Tibial nerve (tissue), 4 donors: ENCODE data around the gene NRG2. TPM values are rescaled to one million over a fixed set of nuclear protein-coding genes. Genes with fewer than 3 reads are reported as not detected.

Experiments
- DNase-seq, 2 donors: peaks; one replicate each; pipeline ENCODE4 v3.0.0-alpha.2; 2019; ENCODE audit warnings: low spot score in 2 of 2
- H3K27ac ChIP-seq, 4 donors: fragments of 200-600 bp; sonication (generic) in 3 of 4; one replicate each; pipeline ENCODE4 v1.5.1; 2017 to 2019; ENCODE audit warnings: mild to moderate bottlenecking in 1 of 4
- H3K27me3 ChIP-seq, 2 donors: fragments of 200-600 bp; sonication (generic) in 1 of 2; one replicate each; pipeline versions ENCODE4 v1.5.1 to v1.6.0; 2017 to 2019
- H3K36me3 ChIP-seq, 3 donors: fragments of 200-600 bp; sonication (generic); one replicate each; pipeline ENCODE4 v1.5.1; 2018 to 2019
- H3K4me1 ChIP-seq, 4 donors: fragments of 200-600 bp; sonication (generic) in 3 of 4; one replicate each; pipeline ENCODE4 v1.5.1; 2017 to 2019
- H3K4me3 ChIP-seq, 4 donors: fragments of 200-600 bp; sonication (generic) in 3 of 4; one replicate each; pipeline ENCODE4 v1.5.1; 2017 to 2019; ENCODE audit warnings: mild to moderate bottlenecking in 1 of 4, moderate library complexity in 1 of 4
- H3K9me3 ChIP-seq, 4 donors: fragments of 200-600 bp; sonication (generic) in 3 of 4; one replicate each; pipeline ENCODE4 v1.5.1; 2017 to 2019
- EP300 ChIP-seq, 2 donors: sonication (generic); formaldehyde crosslinking; IDR thresholded peaks; one replicate each; pipeline ENCODE4 v1.6.1; 2017; ENCODE audit warnings: antibody characterized with exemption in 2 of 2, mild to moderate bottlenecking in 1 of 2
- POLR2A ChIP-seq, 2 donors: fragments of 450-650 bp; IDR thresholded peaks; one replicate each; pipeline ENCODE4 v1.6.1; 2017; ENCODE audit warnings: antibody characterized with exemption in 2 of 2, mild to moderate bottlenecking in 2 of 2, moderate library complexity in 2 of 2
- WGBS, 2 donors: methylation state at CpG; one replicate each; pipeline ENCODE4 v1.1.5; 2018; 5-methylcytosine and 5-hydroxymethylcytosine counted together
- total RNA-seq, 4 donors: library from RNA; depleted of rRNA; stranded (reverse); fragments of >200 nt; gene quantifications; one replicate each; pipeline ENCODE4 v1.1.0, GENCODE V29; 2016
- TF ChIP-seq, protein P1 (sequence below), 5 experiments: fragments of 200-600 bp in 3 of 5; fragments of 450-650 bp in 2 of 5; sonication (generic) in 3 of 5; IDR thresholded peaks; one replicate each; pipeline ENCODE4 v1.5.1; 2016 to 2019; ENCODE audit warnings: antibody characterized with exemption in 5 of 5, mild to moderate bottlenecking in 3 of 5, moderate library complexity in 2 of 5

The NRG2 gene
- total RNA-seq, 4 donors from 2014 or later: 2.0 to 5.1 (median 3.4) TPM

DNA sequence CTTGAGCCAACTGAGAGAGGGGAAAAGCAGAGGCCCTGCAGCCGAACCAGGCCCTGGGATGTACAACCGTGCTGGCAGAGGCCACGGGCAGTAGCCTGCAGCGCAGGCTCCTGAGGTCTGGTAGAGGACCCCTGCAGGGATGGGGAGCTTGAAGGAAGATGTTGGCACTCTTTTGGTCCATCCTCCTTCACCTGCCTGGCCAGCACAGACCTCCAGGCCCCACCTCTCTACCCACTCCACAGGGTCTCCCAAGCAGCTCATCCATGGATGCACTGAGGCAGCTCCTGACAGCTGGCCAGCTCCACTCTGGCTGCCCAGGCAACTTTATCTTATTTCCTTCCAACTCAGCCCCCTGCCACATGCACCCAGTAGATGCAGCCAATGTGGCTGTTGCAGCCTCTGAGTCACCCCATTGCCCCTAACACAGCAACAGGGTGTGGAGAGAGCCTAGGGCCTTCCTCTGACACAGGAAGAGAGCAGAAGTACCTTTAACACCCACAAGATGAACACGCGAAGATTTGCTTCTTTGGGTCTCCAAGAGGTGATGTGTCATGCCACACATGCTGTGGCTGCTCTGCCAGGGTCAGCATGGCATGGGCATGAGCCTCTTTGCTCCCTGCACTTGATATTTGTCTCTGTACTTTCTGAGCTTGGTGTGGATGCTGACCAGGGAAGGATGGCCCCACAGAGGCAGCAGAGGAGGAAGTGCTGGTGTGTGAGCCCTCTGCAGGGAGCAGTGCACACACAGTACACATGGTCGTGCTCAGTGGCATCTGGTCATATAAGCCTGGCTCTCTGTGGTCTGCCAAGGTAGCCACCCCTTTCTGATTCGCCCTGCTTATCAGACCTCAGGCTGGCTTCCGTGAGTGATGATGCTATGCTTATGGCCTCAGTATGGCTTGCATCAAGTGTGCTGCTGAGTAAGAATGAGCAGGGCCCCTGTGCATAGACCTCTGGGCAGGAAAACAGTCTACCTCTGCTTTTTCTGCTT lies 117.2 kb downstream of the NRG2 start:
- Histone ChIP-seq H3K4me3 (no peak overlapping the region), H3K36me3 (no peaks in the 10 kb centered on the region), H3K27ac (no peak overlapping the region), H3K4me1 (no peaks in the 10 kb centered on the region), H3K27me3 (no peaks in the 10 kb centered on the region), H3K9me3 (no peaks in the 10 kb centered on the region)
- TF ChIP-seq POLR2A (IDR thresholded peaks at IDR 0.05): no peak
- no peak for TF ChIP-seq EP300 (IDR thresholded peaks at IDR 0.05)
- TF ChIP-seq, protein P1, sequence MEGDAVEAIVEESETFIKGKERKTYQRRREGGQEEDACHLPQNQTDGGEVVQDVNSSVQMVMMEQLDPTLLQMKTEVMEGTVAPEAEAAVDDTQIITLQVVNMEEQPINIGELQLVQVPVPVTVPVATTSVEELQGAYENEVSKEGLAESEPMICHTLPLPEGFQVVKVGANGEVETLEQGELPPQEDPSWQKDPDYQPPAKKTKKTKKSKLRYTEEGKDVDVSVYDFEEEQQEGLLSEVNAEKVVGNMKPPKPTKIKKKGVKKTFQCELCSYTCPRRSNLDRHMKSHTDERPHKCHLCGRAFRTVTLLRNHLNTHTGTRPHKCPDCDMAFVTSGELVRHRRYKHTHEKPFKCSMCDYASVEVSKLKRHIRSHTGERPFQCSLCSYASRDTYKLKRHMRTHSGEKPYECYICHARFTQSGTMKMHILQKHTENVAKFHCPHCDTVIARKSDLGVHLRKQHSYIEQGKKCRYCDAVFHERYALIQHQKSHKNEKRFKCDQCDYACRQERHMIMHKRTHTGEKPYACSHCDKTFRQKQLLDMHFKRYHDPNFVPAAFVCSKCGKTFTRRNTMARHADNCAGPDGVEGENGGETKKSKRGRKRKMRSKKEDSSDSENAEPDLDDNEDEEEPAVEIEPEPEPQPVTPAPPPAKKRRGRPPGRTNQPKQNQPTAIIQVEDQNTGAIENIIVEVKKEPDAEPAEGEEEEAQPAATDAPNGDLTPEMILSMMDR (IDR thresholded peaks at IDR 0.05): no peak
- 87 to 89% methylated on average over 9 of the region's 9 CpGs for WGBS, 2 donors
- DNase-seq: no peak

DNA sequence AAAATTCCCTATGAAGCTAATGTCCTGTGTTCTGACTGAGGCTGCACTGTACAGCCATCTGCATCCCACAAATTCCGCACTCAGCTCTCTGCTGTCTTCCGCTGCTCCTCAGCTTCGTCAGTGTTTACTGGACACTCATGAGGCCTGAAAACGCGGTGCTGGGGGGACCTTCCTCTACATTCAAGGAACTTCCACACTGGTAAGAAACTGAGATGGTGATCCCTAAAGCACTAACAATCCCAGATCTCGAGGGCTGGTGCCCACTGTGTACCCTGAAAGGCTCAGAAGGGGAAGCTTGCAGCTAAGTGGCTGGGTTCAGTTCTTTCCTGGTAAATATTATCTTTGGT lies 117.9 kb downstream of the NRG2 start:
- H3K27ac ChIP-seq: no peak overlapping the region
- 87 to 90% methylated on average over 6 of the region's 6 CpGs for WGBS, 2 donors
- H3K4me3 ChIP-seq: no peak overlapping the region
- no peaks in the 10 kb centered on the region for H3K36me3 ChIP-seq
- DNase-seq: no peak
- H3K9me3 ChIP-seq: no peaks in the 10 kb centered on the region
- TF ChIP-seq, protein P1 (IDR thresholded peaks at IDR 0.05): no peak
- TF ChIP-seq POLR2A (IDR thresholded peaks at IDR 0.05) (no peak), EP300 (IDR thresholded peaks at IDR 0.05) (no peak)
- H3K27me3 ChIP-seq: no peaks in the 10 kb centered on the region
- H3K4me1 ChIP-seq: no peaks in the 10 kb centered on the region

DNA sequence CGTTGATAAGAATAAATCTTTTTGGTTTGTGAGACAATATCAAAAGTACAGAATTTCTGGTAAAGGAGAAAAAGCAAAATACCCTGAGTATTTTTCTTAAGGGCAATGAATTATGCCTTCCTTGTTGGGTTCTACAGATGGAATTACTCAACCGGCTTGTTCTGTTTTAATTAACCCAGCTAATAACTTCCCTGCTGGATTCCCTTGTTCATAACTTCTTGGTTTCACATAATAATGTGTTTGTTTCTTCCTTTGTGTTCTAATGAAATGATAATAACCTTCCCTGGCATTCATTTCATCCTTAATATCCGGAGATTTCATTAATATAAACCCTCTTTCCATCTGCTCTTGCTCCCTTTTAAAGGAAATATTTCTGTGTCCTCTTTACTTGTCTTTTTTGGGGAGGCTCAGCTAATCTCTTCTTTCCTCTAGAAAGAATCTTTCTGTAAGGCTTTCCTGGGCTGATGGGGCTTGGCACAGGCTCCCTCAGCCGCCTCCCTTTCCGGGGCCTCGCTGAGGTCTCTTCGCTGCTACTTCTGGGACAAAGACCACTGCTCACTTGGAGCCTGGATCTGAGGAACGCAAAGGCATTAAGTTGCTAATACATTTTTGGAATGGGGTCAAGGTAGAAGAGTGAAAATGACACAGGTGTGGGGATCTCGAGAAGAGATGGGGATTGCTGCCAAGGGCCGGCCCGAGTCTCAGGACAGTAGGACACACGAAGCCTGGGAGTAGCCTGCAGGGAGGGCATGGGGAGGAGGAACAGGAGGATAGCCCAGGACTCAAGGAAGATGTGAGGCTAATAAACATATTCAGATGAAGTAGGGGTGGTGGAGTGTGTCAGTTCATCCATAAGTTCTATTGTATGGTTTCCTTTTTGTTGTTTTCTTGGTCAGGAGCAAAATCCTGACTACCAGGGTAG lies 118.5 kb downstream of the NRG2 start:
- no peak for TF ChIP-seq EP300 (IDR thresholded peaks at IDR 0.05)
- TF ChIP-seq, protein P1 (IDR thresholded peaks at IDR 0.05): no peak
- TF ChIP-seq POLR2A (IDR thresholded peaks at IDR 0.05): no peak
- H3K4me3 ChIP-seq: no peak overlapping the region
- DNase-seq: no peak
- 70 to 72% methylated on average over 12 of the region's 12 CpGs for WGBS, 2 donors
- H3K9me3 ChIP-seq: no peaks in the 10 kb centered on the region
- no peak overlapping the region for H3K27ac ChIP-seq
- no peaks in the 10 kb centered on the region for H3K4me1 ChIP-seq
- H3K27me3 ChIP-seq: no peaks in the 10 kb centered on the region
- no peaks in the 10 kb centered on the region for H3K36me3 ChIP-seq

DNA sequence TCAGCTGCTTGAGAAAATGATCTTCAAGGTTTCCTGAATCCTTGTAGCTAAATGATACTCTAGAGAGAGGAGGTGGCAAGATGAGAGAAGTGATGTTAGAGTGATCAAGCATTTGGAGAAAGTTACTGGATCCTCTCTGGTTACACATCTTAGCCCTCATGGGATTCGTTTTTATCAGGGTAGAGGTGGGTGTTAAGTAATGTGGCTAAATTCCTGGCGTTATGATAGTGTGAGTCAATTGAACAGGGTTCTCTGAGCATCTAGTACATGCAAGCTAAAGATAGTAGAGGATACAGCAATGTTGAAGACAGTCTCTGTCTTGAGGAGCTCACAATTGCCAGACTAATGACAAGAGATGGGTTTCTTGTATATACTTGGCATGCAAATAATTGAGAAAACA lies 123.8 kb downstream of the NRG2 start:
- Histone ChIP-seq H3K36me3 (no peaks in the 10 kb centered on the region), H3K9me3 (no peaks in the 10 kb centered on the region), H3K27me3 (no peaks in the 10 kb centered on the region), H3K27ac (no peak overlapping the region), H3K4me3 (no peak overlapping the region), H3K4me1 (no peaks in the 10 kb centered on the region)
- TF ChIP-seq POLR2A (IDR thresholded peaks at IDR 0.05): no peak
- TF ChIP-seq EP300 (IDR thresholded peaks at IDR 0.05): no peak
- DNase-seq: no peak
- 66 to 73% methylated on average over 2 of the region's 2 CpGs for WGBS, 2 donors

DNA sequence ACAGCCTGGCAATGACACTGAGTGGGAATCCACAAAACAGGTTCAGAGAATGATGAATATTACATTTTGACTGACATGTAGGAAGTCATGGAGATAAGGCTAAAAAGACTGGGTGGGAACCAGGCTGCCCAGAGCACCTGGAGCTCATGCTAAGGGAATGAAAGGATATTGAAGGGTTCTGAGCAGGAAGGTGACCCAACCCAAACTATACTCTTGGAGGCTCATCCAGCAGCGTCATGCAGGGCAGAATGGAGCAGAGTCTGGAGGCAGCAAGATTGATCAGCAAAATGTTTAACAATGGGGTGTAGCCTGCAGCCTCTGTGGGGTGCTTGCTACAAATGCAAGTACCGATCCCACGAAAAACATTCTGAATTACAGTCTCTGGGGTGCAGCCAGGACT lies 127.3 kb downstream of the NRG2 start:
- TF ChIP-seq EP300 (IDR thresholded peaks at IDR 0.05): no peak
- TF ChIP-seq, protein P1 (IDR thresholded peaks at IDR 0.05): no peak
- TF ChIP-seq POLR2A (IDR thresholded peaks at IDR 0.05): no peak
- Histone ChIP-seq H3K36me3 (no peaks in the 10 kb centered on the region), H3K9me3 (no peaks in the 10 kb centered on the region), H3K27ac (no peak overlapping the region), H3K4me1 (no peaks in the 10 kb centered on the region), H3K27me3 (no peaks in the 10 kb centered on the region), H3K4me3 (no peak overlapping the region)
- no peak for DNase-seq
- WGBS, 2 donors: 17 to 24% methylated on average over 3 of the region's 3 CpGs
